Measurements from ENCODE around the gene NET1. TPM values are rescaled to one million over a fixed set of nuclear protein-coding genes. Genes with fewer than 3 reads are reported as not detected.

The NET1 gene
- total RNA-seq, 2 donors from 2014 or later = 47.3 to 64.9 TPM

- 90 to 100% methylated on average over 3 to 14 of the region's 14 CpGs for WGBS, 2 experiments (ENCODE audit: insufficient coverage in 1 of 2, insufficient read length in 1 of 2)
- H3K27me3 Mint-ChIP-seq (ENCODE audit: insufficient read depth) = peaks cover 7% of the 10 kb centered on the region
- Histone ChIP-seq H3K9ac (ENCODE audit: extremely low read depth, low read length, poor library complexity, severe bottlenecking) (no peak overlapping the region), H3K27me3 (ENCODE audit: control insufficient read depth, insufficient read depth, low read length, poor library complexity, severe bottlenecking) (no peaks in the 10 kb centered on the region), H3K27ac (ENCODE audit: low read depth, low read length) (no peak overlapping the region), H3K36me3 (ENCODE audit: control insufficient read depth, insufficient read depth, low read length) (no peaks in the 10 kb centered on the region), H3K4me1 (ENCODE audit: control insufficient read depth, insufficient read depth, low read length) (no peaks in the 10 kb centered on the region), H3K4me3 (ENCODE audit: low read length) (no peak overlapping the region), H3K9me3 (ENCODE audit: control insufficient read depth, low read length) (no peaks in the 10 kb centered on the region)
- no peak for DNase-seq
- H3K36me3 Mint-ChIP-seq (ENCODE audit: low read depth) = no peaks in the 10 kb centered on the region
- no peak overlapping the region for H3K27ac Mint-ChIP-seq
- TF ChIP-seq CTCF (conservative IDR thresholded peaks at IDR 0.05) = no peak
- no peak overlapping the region for H3K4me3 Mint-ChIP-seq
- H3K4me1 Mint-ChIP-seq = peaks cover 3% of the 10 kb centered on the region
- H3K9me3 Mint-ChIP-seq = no peaks in the 10 kb centered on the region
These were observed 90.5 kb downstream of the NET1 start for GRCh38 chr10:5502571-5503476.

DNA sequence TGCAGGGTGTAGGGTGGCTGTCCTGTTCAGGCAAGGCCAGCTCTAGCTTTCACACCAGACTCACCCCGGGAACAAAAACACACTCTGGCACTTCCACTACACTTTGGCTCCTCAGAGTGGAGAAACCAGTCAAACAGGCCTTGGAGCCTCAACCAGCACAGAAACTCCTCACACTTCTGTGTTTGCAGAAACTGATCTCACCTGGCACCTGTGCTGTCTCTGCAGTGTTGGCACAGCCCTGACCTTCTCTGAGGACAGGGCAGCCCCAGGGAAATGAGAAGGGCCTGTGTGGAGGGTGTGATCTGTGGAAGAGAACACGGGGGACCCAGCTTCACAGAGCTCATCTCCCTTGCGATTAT is 91.1 kb downstream of the NET1 start:
- Mint-ChIP-seq H3K4me1 (peaks cover 3% of the 10 kb centered on the region), H3K27me3 (ENCODE audit: insufficient read depth) (peaks cover 7% of the 10 kb centered on the region), H3K9me3 (no peaks in the 10 kb centered on the region), H3K27ac (no peak overlapping the region), H3K4me3 (no peak overlapping the region), H3K36me3 (ENCODE audit: low read depth) (no peaks in the 10 kb centered on the region)
- DNase-seq = no peak
- no peaks in the 10 kb centered on the region for H3K4me1 ChIP-seq (ENCODE audit: control insufficient read depth, insufficient read depth, low read length)
- TF ChIP-seq CTCF (conservative IDR thresholded peaks at IDR 0.05) = no peak
- H3K9me3 ChIP-seq (ENCODE audit: control insufficient read depth, low read length) = no peaks in the 10 kb centered on the region
- H3K9ac ChIP-seq (ENCODE audit: extremely low read depth, low read length, poor library complexity, severe bottlenecking) = no peak overlapping the region
- WGBS, 2 experiments (ENCODE audit: insufficient coverage in 1 of 2, insufficient read length in 1 of 2) = 90% methylated on average over 3 of the region's 3 CpGs; no CpG with 5 or more reads in 1 of the 2 experiments
- H3K36me3 ChIP-seq (ENCODE audit: control insufficient read depth, insufficient read depth, low read length) = no peaks in the 10 kb centered on the region
- H3K27me3 ChIP-seq (ENCODE audit: control insufficient read depth, insufficient read depth, low read length, poor library complexity, severe bottlenecking) = no peaks in the 10 kb centered on the region
- no peak overlapping the region for H3K4me3 ChIP-seq (ENCODE audit: low read length)
- no peak overlapping the region for H3K27ac ChIP-seq (ENCODE audit: low read depth, low read length)

DNA sequence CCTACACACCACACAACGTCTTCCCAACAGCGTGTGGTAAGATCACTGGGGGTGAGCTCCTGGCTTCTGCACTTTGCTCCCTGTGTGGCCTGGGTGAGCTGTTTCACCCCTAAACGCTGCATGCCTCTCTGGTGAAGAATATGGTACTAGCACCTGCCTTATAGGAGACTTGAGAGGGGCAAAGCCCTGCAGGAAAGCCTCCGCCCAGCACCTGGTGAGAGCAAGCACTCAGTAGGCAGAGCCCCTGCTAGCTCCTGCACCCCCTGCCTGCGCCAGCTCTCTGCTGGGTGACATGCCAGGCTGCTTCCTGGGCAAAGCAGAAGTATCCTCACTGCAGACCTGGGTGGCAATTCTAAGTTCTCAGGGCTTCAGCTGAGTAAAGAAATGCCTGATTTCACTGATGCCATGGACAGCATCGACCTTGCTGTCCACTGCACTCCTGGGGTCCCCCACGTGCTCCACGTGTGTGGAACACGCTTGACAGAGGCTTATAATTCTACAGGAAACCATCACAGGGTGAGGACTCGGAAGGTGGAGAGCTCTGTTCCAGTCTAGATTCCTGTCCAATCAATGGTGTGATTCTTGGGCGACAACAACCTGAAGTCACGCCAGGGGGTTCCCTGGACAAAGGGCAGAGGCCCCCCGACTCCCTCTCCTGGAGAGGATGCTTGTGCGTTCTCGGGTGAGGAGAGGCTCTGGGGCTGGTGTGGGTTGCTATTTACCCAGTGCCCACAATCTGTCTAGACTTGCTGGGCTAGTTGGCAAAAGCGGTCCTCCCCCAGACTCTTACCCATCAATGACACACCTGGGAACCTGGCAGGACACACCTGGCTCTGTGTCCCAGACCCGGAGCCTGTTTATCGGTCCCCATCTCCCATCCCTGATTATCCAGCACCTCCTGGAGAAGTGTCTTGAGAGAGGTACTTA is 92.1 kb downstream of the NET1 start:
- no peaks in the 10 kb centered on the region for H3K27me3 ChIP-seq (ENCODE audit: control insufficient read depth, insufficient read depth, low read length, poor library complexity, severe bottlenecking)
- H3K9me3 ChIP-seq (ENCODE audit: control insufficient read depth, low read length) = no peaks in the 10 kb centered on the region
- H3K27me3 Mint-ChIP-seq (ENCODE audit: insufficient read depth) = peaks cover 10% of the 10 kb centered on the region
- 89 to 96% methylated on average over 11 to 18 of the region's 18 CpGs for WGBS, 2 experiments (ENCODE audit: insufficient coverage in 1 of 2, insufficient read length in 1 of 2)
- H3K9me3 Mint-ChIP-seq = no peaks in the 10 kb centered on the region
- no peaks in the 10 kb centered on the region for H3K36me3 ChIP-seq (ENCODE audit: control insufficient read depth, insufficient read depth, low read length)
- no peaks in the 10 kb centered on the region for H3K4me1 ChIP-seq (ENCODE audit: control insufficient read depth, insufficient read depth, low read length)
- H3K27ac Mint-ChIP-seq = no peak overlapping the region
- peaks cover 3% of the 10 kb centered on the region for H3K4me1 Mint-ChIP-seq
- H3K4me3 Mint-ChIP-seq = no peak overlapping the region
- no peak for DNase-seq
- TF ChIP-seq CTCF (conservative IDR thresholded peaks at IDR 0.05) = no peak
- no peak overlapping the region for H3K9ac ChIP-seq (ENCODE audit: extremely low read depth, low read length, poor library complexity, severe bottlenecking)
- no peak overlapping the region for H3K4me3 ChIP-seq (ENCODE audit: low read length)
- no peak overlapping the region for H3K27ac ChIP-seq (ENCODE audit: low read depth, low read length)
- H3K36me3 Mint-ChIP-seq (ENCODE audit: low read depth) = no peaks in the 10 kb centered on the region

Measured in endodermal cell (in vitro differentiated cells).